Body of pancreas (tissue), 4 donors: ENCODE data around the gene ADCY10. TPM values are rescaled to one million over a fixed set of nuclear protein-coding genes. Genes with fewer than 3 reads are reported as not detected.

Experiments
- ATAC-seq: fragments of 150-250 bp; one replicate; pipeline ENCODE4 v1.9.1; 2016
- DNase-seq, 4 donors: peaks; one replicate each; pipeline ENCODE4 v3.0.0-alpha.2; 2019
- H3K27ac ChIP-seq, 4 donors: fragments of 200-600 bp; sonication (generic); 1 replicate in 3 of 4; 2 replicates in 1 of 4; pipeline versions ENCODE4 v1.5.1 to v1.6.1; 2016 to 2019; ENCODE audit warnings: mild to moderate bottlenecking in 1 of 4, mixed read lengths in 1 of 4, moderate library complexity in 1 of 4
- H3K27me3 ChIP-seq, 2 donors: fragments of 200-600 bp; sonication (generic); one replicate each; pipeline ENCODE4 v1.6.0; 2016; ENCODE audit warnings: mild to moderate bottlenecking in 1 of 2
- H3K36me3 ChIP-seq, 2 donors: fragments of 200-600 bp; sonication (generic); replicated peaks in 1 of 2; 2 replicates each; pipeline ENCODE4 v1.5.1; 2016; ENCODE audit warnings: low read depth in 2 of 2; ENCODE audit not compliant: insufficient read depth in 1 of 2
- H3K4me1 ChIP-seq: fragments of 200-600 bp; sonication (generic); one replicate; pipeline ENCODE4 v1.6.0; 2016
- H3K4me3 ChIP-seq, 2 donors: fragments of 200-600 bp; sonication (generic); 1 replicate in 1 of 2; 2 replicates in 1 of 2; pipeline ENCODE4 v1.5.1; 2016 to 2019
- H3K9me3 ChIP-seq, 3 donors: fragments of 200-600 bp; sonication (generic); 1 replicate in 2 of 3; 2 replicates in 1 of 3; pipeline ENCODE4 v1.5.1; 2016
- POLR2A ChIP-seq, 3 donors: fragments of 450-650 bp; IDR thresholded peaks; one replicate each; pipeline ENCODE4 v1.6.1; 2016; ENCODE audit warnings: antibody characterized with exemption in 3 of 3, mild to moderate bottlenecking in 2 of 3
- WGBS, 2 donors: methylation state at CpG; one replicate each; pipeline ENCODE4 v1.1.5; 2017; 5-methylcytosine and 5-hydroxymethylcytosine counted together
- intact Hi-C: fragments of 100-400 bp; cut with DNase I; formaldehyde crosslinking; loops from one replicate; pipeline ENCODE4 v1.15.1; 2023
- total RNA-seq, 2 donors: library from RNA; depleted of rRNA; stranded (reverse); fragments of >200 nt; gene quantifications; one replicate each; pipeline ENCODE4 v1.1.0, GENCODE V29; 2016
- TF ChIP-seq, protein P1 (sequence below), 7 experiments: fragments of 450-650 bp in 4 of 7; fragments of 200-600 bp in 3 of 7; sonication (generic) in 3 of 7; IDR thresholded peaks; one replicate each; pipeline ENCODE4 v1.5.1; 2016 to 2019; ENCODE audit warnings: antibody characterized with exemption in 7 of 7

ADCY10 gene
- total RNA-seq, 2 donors from 2014 or later = 0.26 TPM; not detected in 1

DNA sequence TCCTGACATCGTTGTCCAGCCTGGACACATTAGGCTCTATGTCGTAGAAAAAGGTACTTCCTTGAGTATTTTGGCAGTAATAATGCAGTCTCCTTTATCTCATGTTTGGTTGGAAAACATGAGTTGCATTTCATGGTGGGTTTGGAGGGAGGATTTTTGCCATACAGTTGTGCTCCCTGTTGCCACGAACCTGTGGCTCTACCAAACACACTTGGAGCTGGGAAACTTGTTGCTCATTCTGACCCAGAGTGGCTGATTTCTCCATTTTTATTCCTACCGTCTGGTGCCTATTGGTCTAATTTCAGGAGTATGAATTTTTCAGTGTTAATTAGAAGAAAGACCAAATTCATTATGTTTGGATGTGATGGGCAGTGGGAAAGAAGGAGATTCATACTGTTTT, 141.5 kb downstream of the ADCY10 start:
- Histone ChIP-seq H3K4me3 (no peak overlapping the region), H3K27me3 (no peaks in the 10 kb centered on the region), H3K27ac (no peak overlapping the region), H3K9me3 (no peaks in the 10 kb centered on the region), H3K36me3 (peaks cover 0 to 4% of the 10 kb centered on the region in 2 donors), H3K4me1 (no peaks in the 10 kb centered on the region)
- intact Hi-C loops = no loop called here
- DNase-seq (no peak), ATAC-seq (no peak)
- WGBS, 2 donors = 84 to 94% methylated on average over 4 of the region's 4 CpGs
- no peak for TF ChIP-seq POLR2A (IDR thresholded peaks at IDR 0.05)
- TF ChIP-seq, protein P1, sequence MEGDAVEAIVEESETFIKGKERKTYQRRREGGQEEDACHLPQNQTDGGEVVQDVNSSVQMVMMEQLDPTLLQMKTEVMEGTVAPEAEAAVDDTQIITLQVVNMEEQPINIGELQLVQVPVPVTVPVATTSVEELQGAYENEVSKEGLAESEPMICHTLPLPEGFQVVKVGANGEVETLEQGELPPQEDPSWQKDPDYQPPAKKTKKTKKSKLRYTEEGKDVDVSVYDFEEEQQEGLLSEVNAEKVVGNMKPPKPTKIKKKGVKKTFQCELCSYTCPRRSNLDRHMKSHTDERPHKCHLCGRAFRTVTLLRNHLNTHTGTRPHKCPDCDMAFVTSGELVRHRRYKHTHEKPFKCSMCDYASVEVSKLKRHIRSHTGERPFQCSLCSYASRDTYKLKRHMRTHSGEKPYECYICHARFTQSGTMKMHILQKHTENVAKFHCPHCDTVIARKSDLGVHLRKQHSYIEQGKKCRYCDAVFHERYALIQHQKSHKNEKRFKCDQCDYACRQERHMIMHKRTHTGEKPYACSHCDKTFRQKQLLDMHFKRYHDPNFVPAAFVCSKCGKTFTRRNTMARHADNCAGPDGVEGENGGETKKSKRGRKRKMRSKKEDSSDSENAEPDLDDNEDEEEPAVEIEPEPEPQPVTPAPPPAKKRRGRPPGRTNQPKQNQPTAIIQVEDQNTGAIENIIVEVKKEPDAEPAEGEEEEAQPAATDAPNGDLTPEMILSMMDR (IDR thresholded peaks at IDR 0.05) = no peak

DNA sequence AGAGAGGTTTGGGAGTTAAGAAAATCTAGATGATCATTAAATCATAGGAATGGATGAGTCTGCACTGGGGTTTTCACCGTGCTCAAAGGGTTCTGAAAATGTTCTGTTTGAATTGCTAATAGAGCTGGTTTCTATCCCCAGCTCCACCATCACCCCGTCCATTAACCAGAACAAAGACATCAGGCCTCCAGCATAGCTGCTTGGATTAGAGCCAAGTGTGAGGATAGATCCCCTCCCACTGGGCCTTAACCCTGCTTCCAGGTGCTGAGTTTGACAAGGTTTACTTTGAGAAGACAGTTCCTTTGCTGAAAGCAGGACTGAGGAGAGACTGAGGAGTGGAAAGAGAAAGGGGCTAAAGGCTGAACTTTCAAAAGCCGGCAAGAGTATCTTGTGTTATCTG, 143.8 kb downstream of the ADCY10 start:
- intact Hi-C loops = no loop called here
- TF ChIP-seq, protein P1 (IDR thresholded peaks at IDR 0.05) = no peak
- no peak for TF ChIP-seq POLR2A (IDR thresholded peaks at IDR 0.05)
- Histone ChIP-seq H3K27ac (no peak overlapping the region), H3K9me3 (no peaks in the 10 kb centered on the region), H3K36me3 (peaks cover 0 to 2% of the 10 kb centered on the region in 2 donors), H3K27me3 (no peaks in the 10 kb centered on the region), H3K4me1 (no peaks in the 10 kb centered on the region), H3K4me3 (no peak overlapping the region)
- ATAC-seq = no peak
- 85 to 92% methylated on average over 3 of the region's 3 CpGs for WGBS, 2 donors
- DNase-seq = no peak

DNA sequence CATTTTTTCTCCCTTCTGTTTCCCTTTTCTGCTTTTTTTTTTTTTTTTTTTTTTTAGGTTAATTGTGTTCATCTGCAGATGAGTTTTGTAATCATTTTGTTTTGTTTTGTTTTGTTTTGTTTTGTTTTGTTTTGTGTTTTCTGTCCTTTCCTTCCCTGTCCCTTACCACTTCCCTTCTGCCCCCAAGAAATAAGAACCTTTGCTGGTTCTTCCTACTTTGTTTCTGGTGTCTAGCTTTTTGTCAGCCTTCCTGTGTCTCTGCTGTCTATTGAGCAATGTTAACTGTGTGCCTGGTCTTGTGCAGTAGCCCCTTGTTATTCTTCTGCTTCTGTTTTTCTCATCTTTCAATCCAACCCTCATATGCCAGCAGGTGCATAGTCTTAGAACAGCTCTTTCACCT, 146.2 kb downstream of the ADCY10 start:
- no peaks in the 10 kb centered on the region for H3K27me3 ChIP-seq
- no peak for ATAC-seq
- no peak for TF ChIP-seq POLR2A (IDR thresholded peaks at IDR 0.05)
- TF ChIP-seq, protein P1 (IDR thresholded peaks at IDR 0.05) = no peak
- no peak overlapping the region for H3K27ac ChIP-seq
- no peaks in the 10 kb centered on the region for H3K4me1 ChIP-seq
- intact Hi-C loops = no loop called here
- no peak overlapping the region for H3K4me3 ChIP-seq
- H3K36me3 ChIP-seq = no peaks in the 10 kb centered on the region
- H3K9me3 ChIP-seq = no peaks in the 10 kb centered on the region
- DNase-seq = no peak

DNA sequence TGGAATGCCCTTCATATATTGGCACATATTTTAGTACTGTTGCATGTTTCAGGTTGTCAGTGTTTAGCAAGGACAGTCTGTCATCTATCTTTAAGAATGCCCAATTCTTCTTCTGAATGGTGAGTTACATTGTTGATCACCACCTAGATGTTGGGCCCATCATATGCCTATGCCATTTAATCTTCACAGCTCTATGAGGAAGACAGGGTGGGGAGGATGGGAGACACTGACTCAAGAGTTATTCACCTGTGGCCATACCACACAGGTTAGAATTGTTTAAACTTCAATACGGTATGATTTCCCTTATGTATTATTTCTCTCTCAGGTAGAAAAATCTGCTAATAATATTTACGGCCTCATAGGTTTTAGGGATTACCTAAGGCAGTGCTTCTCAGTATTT, 147.4 kb downstream of the ADCY10 start:
- H3K36me3 ChIP-seq = no peaks in the 10 kb centered on the region
- no peaks in the 10 kb centered on the region for H3K27me3 ChIP-seq
- H3K4me1 ChIP-seq = no peaks in the 10 kb centered on the region
- H3K4me3 ChIP-seq = no peak overlapping the region
- intact Hi-C loops = no loop called here
- H3K27ac ChIP-seq = no peak overlapping the region
- ATAC-seq (no peak), DNase-seq (no peak)
- TF ChIP-seq, protein P1 (IDR thresholded peaks at IDR 0.05) = no peak
- no peak for TF ChIP-seq POLR2A (IDR thresholded peaks at IDR 0.05)
- 94 to 100% methylated on average over 2 of the region's 2 CpGs for WGBS, 2 donors
- H3K9me3 ChIP-seq = no peaks in the 10 kb centered on the region

DNA sequence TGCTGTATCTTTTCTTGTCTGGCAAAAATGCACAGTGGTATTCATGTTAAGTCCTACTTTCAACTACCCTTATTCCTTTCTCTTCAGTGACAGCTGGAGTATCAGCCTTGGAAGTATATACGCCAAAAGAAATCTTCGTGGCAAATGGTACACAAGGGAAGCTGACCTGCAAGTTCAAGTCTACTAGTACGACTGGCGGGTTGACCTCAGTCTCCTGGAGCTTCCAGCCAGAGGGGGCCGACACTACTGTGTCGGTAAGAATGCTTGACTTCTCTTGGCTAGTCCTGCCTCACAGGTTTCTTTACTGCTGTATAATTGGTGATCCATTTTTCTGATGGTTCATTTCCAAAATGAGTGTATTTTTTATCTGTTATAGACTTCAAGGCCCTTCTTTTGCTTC, 148.4 kb downstream of the ADCY10 start:
- no peak for DNase-seq
- Histone ChIP-seq H3K36me3 (no peaks in the 10 kb centered on the region), H3K27me3 (no peaks in the 10 kb centered on the region), H3K4me1 (no peaks in the 10 kb centered on the region), H3K4me3 (no peak overlapping the region), H3K27ac (no peak overlapping the region), H3K9me3 (no peaks in the 10 kb centered on the region)
- intact Hi-C loops = no loop called here
- WGBS, 2 donors = 89 to 94% methylated on average over 6 of the region's 6 CpGs
- TF ChIP-seq, protein P1 (IDR thresholded peaks at IDR 0.05) = no peak
- TF ChIP-seq POLR2A (IDR thresholded peaks at IDR 0.05) = no peak
- ATAC-seq = no peak
